IMR-90 (cell line): ENCODE results near the gene PLA2G2F. TPM values are rescaled to one million over a fixed set of nuclear protein-coding genes. Genes with fewer than 3 reads are reported as not detected.

Source experiments
- ATAC-seq: fragments of 200-7000 bp; cut with Tn5 transposase; 2 replicates; pipeline ENCODE4 v1.9.1; 2020; ENCODE audit warnings: low read depth, mild to moderate bottlenecking, moderate library complexity
- BruUV-seq: library from RNA; stranded (reverse); fragments of 400-500 nt; replicated peaks from 2 replicates; lab custom pipeline; 2021; lab: Mats Ljungman, UMichigan
- CTCF ChIA-PET: fragments of 300-600 bp; formaldehyde crosslinking; extraction: SDS; loops from one replicate; lab custom pipeline; 2021; ENCODE audit warnings: antibody characterized with exemption; lab: Yijun Ruan, JAX
- POLR2A ChIA-PET: fragments of 300-600 bp; sonication (Branson Sonifier 250); formaldehyde crosslinking; loops from one replicate; lab custom pipeline; 2022; ENCODE audit warnings: antibody characterized with exemption; ENCODE audit not compliant: unreplicated experiment; lab: Charles Lee
- DNase-seq: peaks from one replicate; pipeline ENCODE4 v3.0.0; 2013
- H2AFZ ChIP-seq: replicated peaks from 2 replicates; pipeline ENCODE3; 2013; ENCODE audit warnings: low read length, mild to moderate bottlenecking; ENCODE audit not compliant: poor library complexity
- H2AK5ac ChIP-seq: 2 replicates; pipeline ENCODE4 v1.6.1; 2013; ENCODE audit warnings: low read depth, low read length, inconsistent platforms
- H2AK9ac ChIP-seq: replicated peaks from 2 replicates; pipeline ENCODE3; 2013; ENCODE audit warnings: mild to moderate bottlenecking, low read depth, low read length, moderate library complexity; ENCODE audit not compliant: poor library complexity
- H2BK120ac ChIP-seq: 2 replicates; pipeline ENCODE4 v1.6.1; 2013; ENCODE audit warnings: low read depth, low read length, inconsistent platforms
- H2BK15ac ChIP-seq: 3 replicates; pipeline ENCODE4 v1.6.1; 2013; ENCODE audit warnings: low read depth, low read length, inconsistent platforms
- H2BK20ac ChIP-seq: 2 replicates; pipeline ENCODE4 v1.6.1; 2013; ENCODE audit warnings: low read depth, mild to moderate bottlenecking, inconsistent platforms, low read length, moderate library complexity
- H2BK5ac ChIP-seq: 2 replicates; pipeline ENCODE4 v1.6.1; 2013; ENCODE audit warnings: mild to moderate bottlenecking, low read depth, low read length, inconsistent platforms; ENCODE audit not compliant: poor library complexity, severe bottlenecking
- H3K14ac ChIP-seq: replicated peaks from 2 replicates; pipeline ENCODE4 v1.6.1; 2013; ENCODE audit warnings: low read depth, low read length, inconsistent platforms
- H3K18ac ChIP-seq: 2 replicates; pipeline ENCODE4 v1.6.1; 2013; ENCODE audit warnings: low read depth, low read length, control low read depth
- H3K23ac ChIP-seq: 2 replicates; pipeline ENCODE4 v1.6.1; 2013; ENCODE audit warnings: low read depth, low read length, inconsistent platforms
- H3K27ac ChIP-seq: 2 replicates; pipeline ENCODE4 v1.5.1; 2013; ENCODE audit warnings: mild to moderate bottlenecking, control low read depth, low read length; ENCODE audit not compliant: insufficient read depth
- H3K27me3 ChIP-seq: 2 replicates; pipeline ENCODE4 v1.6.1; 2013; ENCODE audit warnings: low read length; ENCODE audit not compliant: control insufficient read depth, insufficient read depth
- H3K36me3 ChIP-seq: 2 replicates; pipeline ENCODE4 v1.6.1; 2013; ENCODE audit warnings: low read length, mixed read lengths; ENCODE audit not compliant: control insufficient read depth, insufficient read depth
- H3K4ac ChIP-seq: 2 replicates; pipeline ENCODE4 v1.6.1; 2013; ENCODE audit warnings: low read depth, low read length, inconsistent platforms
- H3K4me1 ChIP-seq: 2 replicates; pipeline ENCODE4 v1.6.1; 2013; ENCODE audit warnings: low read length, mixed read lengths; ENCODE audit not compliant: control insufficient read depth, insufficient read depth
- H3K4me2 ChIP-seq: 2 replicates; pipeline ENCODE4 v1.6.1; 2013; ENCODE audit warnings: low read depth, mild to moderate bottlenecking, control low read depth, low read length, moderate library complexity
- H3K4me3 ChIP-seq: 2 replicates; pipeline ENCODE4 v1.5.1; 2013; ENCODE audit warnings: low read depth, mild to moderate bottlenecking, control low read depth, low read length, moderate library complexity; ENCODE audit not compliant: insufficient read depth
- H3K56ac ChIP-seq: 2 replicates; pipeline ENCODE4 v1.6.1; 2013; ENCODE audit warnings: low read length, inconsistent platforms; ENCODE audit not compliant: insufficient read depth; ENCODE audit errors: extremely low read depth
- H3K79me1 ChIP-seq, 2 experiments: 2 replicates each; pipeline ENCODE4 v1.6.1; 2013; ENCODE audit warnings: low read length in 2 of 2, inconsistent platforms in 1 of 2, low read depth in 1 of 2
- H3K9ac ChIP-seq: 2 replicates; pipeline ENCODE4 v1.6.1; 2013; ENCODE audit warnings: low read depth, low read length, control low read depth
- H3K9me1 ChIP-seq: 2 replicates; pipeline ENCODE4 v1.6.1; 2013; ENCODE audit warnings: low read length, inconsistent platforms; ENCODE audit not compliant: insufficient read depth
- H3K9me3 ChIP-seq: 2 replicates; pipeline ENCODE4 v1.6.1; 2013; ENCODE audit warnings: low read length; ENCODE audit not compliant: control insufficient read depth, insufficient read depth
- H4K20me1 ChIP-seq: 2 replicates; pipeline ENCODE4 v1.6.1; 2013; ENCODE audit warnings: low read length, inconsistent platforms; ENCODE audit not compliant: insufficient read depth
- H4K5ac ChIP-seq: 2 replicates; pipeline ENCODE4 v1.6.1; 2013; ENCODE audit warnings: mild to moderate bottlenecking, low read depth, low read length, control low read depth
- H4K8ac ChIP-seq, 2 experiments: 2 replicates each; pipeline ENCODE4 v1.6.1; 2013; ENCODE audit warnings: low read depth in 2 of 2, low read length in 2 of 2, control low read depth in 1 of 2, inconsistent platforms in 1 of 2
- H4K91ac ChIP-seq: 2 replicates; pipeline ENCODE4 v1.6.1; 2013; ENCODE audit warnings: low read depth, low read length, inconsistent platforms; ENCODE audit not compliant: insufficient read depth
- BHLHE40 ChIP-seq: fragments of 150-350 bp; IDR thresholded peaks from 2 replicates; pipeline ENCODE4 v1.6.1; 2016; ENCODE audit warnings: mild to moderate bottlenecking, low read depth, low read length
- CHD1 ChIP-seq: IDR thresholded peaks from 2 replicates; pipeline ENCODE4 v1.6.1; 2012; ENCODE audit warnings: low read depth, low read length, improper control_type of control experiment
- CTCF ChIP-seq: conservative IDR thresholded peaks from 2 replicates; pipeline ENCODE4 v1.5.1; 2012; ENCODE audit warnings: mild to moderate bottlenecking, low read depth, low read length, improper control_type of control experiment
- FOS ChIP-seq: fragments of 150-350 bp; IDR thresholded peaks from 2 replicates; pipeline ENCODE4 v1.6.1; 2016; ENCODE audit warnings: low read depth, low read length
- MAFK ChIP-seq: IDR thresholded peaks from 2 replicates; pipeline ENCODE4 v1.6.1; 2012; ENCODE audit warnings: low read depth, low read length, improper control_type of control experiment
- MAZ ChIP-seq: IDR thresholded peaks from 2 replicates; pipeline ENCODE4 v1.6.1; 2012; ENCODE audit warnings: low read depth, mild to moderate bottlenecking, low read length, improper control_type of control experiment, moderate library complexity, borderline replicate concordance
- SMC3 ChIP-seq: fragments of 150-350 bp; IDR thresholded peaks from 2 replicates; pipeline ENCODE4 v1.6.1; 2016; ENCODE audit warnings: low read depth, mild to moderate bottlenecking, antibody characterized with exemption, low read length, moderate library complexity
- USF2 ChIP-seq: fragments of 150-350 bp; IDR thresholded peaks from 2 replicates; pipeline ENCODE4 v1.6.1; 2017; ENCODE audit warnings: mild to moderate bottlenecking, antibody characterized with exemption, low read length, low read depth
- WGBS, 2 experiments: methylation state at CpG; one replicate each; pipeline versions ENCODE4 v1.1.5 to v1.1.7; 2013; ENCODE audit warnings: missing lambda C conversion rate in 2 of 2; ENCODE audit not compliant: insufficient read length in 1 of 2; ENCODE audit errors: extremely low coverage in 2 of 2; 5-methylcytosine and 5-hydroxymethylcytosine counted together
- dilution Hi-C: fragments of 300-500 bp; cut with HindIII; formaldehyde crosslinking; loops from one replicate; pipeline ENCODE4 v1.14.3; 2018; ENCODE audit warnings: low sequenced_read_pairs; ENCODE audit not compliant: unreplicated experiment
- in situ Hi-C: fragments of 300-500 bp; cut with MboI; formaldehyde crosslinking; loops from 3 replicates; pipeline ENCODE4 v1.14.3; 2019; ENCODE audit warnings: low sequenced_read_pairs, inconsistent platforms, mixed read lengths
- intact Hi-C: fragments of 100-400 bp; cut with micrococcal nuclease; formaldehyde crosslinking; loops from 2 replicates; pipeline ENCODE4 v1.10.0; 2022
- polyA plus RNA-seq, 3 experiments: library from polyadenylated mRNA; depleted of rRNA; stranded (reverse); fragments of >200 nt; gene quantifications; 2 replicates each; pipeline ENCODE4 v1.2.3, GENCODE V29; 2012; ENCODE audit warnings: low replicate concordance in 1 of 3
- total RNA-seq: library from RNA; depleted of rRNA; stranded (reverse); fragments of >200 nt; gene quantifications from 2 replicates; pipeline ENCODE4 v1.2.3, GENCODE V29; 2012
- TF ChIP-seq, protein P1 (sequence below): fragments of 150-350 bp; IDR thresholded peaks from 2 replicates; pipeline ENCODE4 v1.6.1; 2016; ENCODE audit warnings: low read depth, mild to moderate bottlenecking, low read length, moderate library complexity, borderline replicate concordance

PLA2G2F gene
- total and polyA plus RNA-seq, 2 of the 4 experiments (the other 2 are of a cell fraction), result not detected

DNA sequence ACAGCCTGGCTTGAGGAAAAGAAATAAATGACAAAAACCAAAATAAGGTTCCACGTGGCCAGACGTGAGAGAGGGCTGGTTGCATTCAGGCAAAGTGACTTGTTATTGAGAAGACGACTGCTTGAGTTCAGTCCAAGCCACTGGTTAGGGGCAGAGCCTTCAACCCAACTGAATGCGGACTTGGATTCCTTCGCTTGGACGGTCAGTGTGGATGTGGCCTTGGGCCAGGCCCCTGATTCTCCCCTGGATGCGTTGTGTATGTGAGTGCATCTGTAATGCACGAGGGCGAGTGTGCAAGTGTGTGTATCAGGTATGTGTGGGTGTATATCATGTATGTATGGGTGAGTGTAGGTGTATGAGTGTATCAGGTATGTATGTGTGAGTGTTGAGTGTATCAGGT lies 1.9 kb downstream of the PLA2G2F start (continued):
- TF ChIP-seq, protein P1, sequence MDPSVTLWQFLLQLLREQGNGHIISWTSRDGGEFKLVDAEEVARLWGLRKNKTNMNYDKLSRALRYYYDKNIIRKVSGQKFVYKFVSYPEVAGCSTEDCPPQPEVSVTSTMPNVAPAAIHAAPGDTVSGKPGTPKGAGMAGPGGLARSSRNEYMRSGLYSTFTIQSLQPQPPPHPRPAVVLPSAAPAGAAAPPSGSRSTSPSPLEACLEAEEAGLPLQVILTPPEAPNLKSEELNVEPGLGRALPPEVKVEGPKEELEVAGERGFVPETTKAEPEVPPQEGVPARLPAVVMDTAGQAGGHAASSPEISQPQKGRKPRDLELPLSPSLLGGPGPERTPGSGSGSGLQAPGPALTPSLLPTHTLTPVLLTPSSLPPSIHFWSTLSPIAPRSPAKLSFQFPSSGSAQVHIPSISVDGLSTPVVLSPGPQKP, result no peak
- TF ChIP-seq MAZ (no peak), FOS (no peak), SMC3 (no peak), CHD1 (no peak)

- in situ Hi-C loops, result no loop called here
- H3K18ac ChIP-seq, result no peak overlapping the region
- no peak overlapping the region for H2BK120ac ChIP-seq
- CTCF ChIA-PET, result no interaction called here
- BruUV-seq, result no TSS peak
- H3K4me1 ChIP-seq, result no peaks in the 10 kb centered on the region
- H3K27ac ChIP-seq, result no peak overlapping the region
- intact Hi-C loops, result no loop called here
- no peak overlapping the region for H4K91ac ChIP-seq
- no peak overlapping the region for H2AFZ ChIP-seq
- no peaks in the 10 kb centered on the region for H3K79me1 ChIP-seq
- H3K27me3 ChIP-seq, result peaks cover 29% of the 10 kb centered on the region
- H2BK15ac ChIP-seq, result no peak overlapping the region
- TF ChIP-seq BHLHE40 (no peak), USF2 (no peak), CTCF (no peak), SMC3 (no peak), MAFK (no peak)
- TF ChIP-seq, protein P1, result no peak
- H3K56ac ChIP-seq, result no peak overlapping the region
- no peak overlapping the region for H4K5ac ChIP-seq
- no peaks in the 10 kb centered on the region for H3K9me3 ChIP-seq
- DNase-seq (no peak), ATAC-seq (no peak)
- no peak overlapping the region for H2BK5ac ChIP-seq
- no peaks in the 10 kb centered on the region; the same call in 1 of the 2 replicates for H4K20me1 ChIP-seq
- no peak overlapping the region for H3K9ac ChIP-seq
- no peak overlapping the region for H3K4me2 ChIP-seq
- no peak overlapping the region for H4K8ac ChIP-seq
- H3K36me3 ChIP-seq, result no peaks in the 10 kb centered on the region
- no peak overlapping the region for H2BK20ac ChIP-seq
- 0 out of 2 replicates have a peak, but pooled peaks cover 3% of the 10 kb centered on the region for H3K9me1 ChIP-seq
- H3K23ac ChIP-seq, result no peak overlapping the region
- H3K4ac ChIP-seq, result no peak overlapping the region
- no peak overlapping the region for H3K14ac ChIP-seq
- 60% methylated on average over 1 of the region's 7 CpGs; no CpG with 5 or more reads in 1 of the 2 experiments for WGBS, 2 experiments
- H2AK9ac ChIP-seq, result no peak overlapping the region
- H2AK5ac ChIP-seq, result no peak overlapping the region
- dilution Hi-C loops, result no loop called here
- H3K4me3 ChIP-seq, result no peak overlapping the region
- POLR2A ChIA-PET, result no interaction called here
These were observed 2.3 kb downstream of the PLA2G2F start for GRCh38 chr1:20141466-20141865.
